Vagina (tissue), 2 donors: ENCODE results near the gene FGD4. TPM values are rescaled to one million over a fixed set of nuclear protein-coding genes. Genes with fewer than 3 reads are reported as not detected.

Source experiments
- DNase-seq, 2 donors: peaks; one replicate each; pipeline ENCODE4 v3.0.0-alpha.2; 2017; ENCODE audit errors: extremely low spot score in 2 of 2
- H3K27ac ChIP-seq: fragments of 200-600 bp; sonication (generic); one replicate; pipeline ENCODE4 v1.5.1; 2019
- H3K27me3 ChIP-seq: fragments of 200-600 bp; sonication (generic); one replicate; pipeline ENCODE4 v1.5.1; 2019
- H3K36me3 ChIP-seq, 2 donors: fragments of 200-600 bp; sonication (generic); one replicate each; pipeline ENCODE4 v1.5.1; 2017 to 2019
- H3K4me1 ChIP-seq: fragments of 200-600 bp; sonication (generic); one replicate; pipeline ENCODE4 v1.5.1; 2019
- H3K4me3 ChIP-seq, 2 donors: fragments of 200-600 bp; sonication (generic); 1 replicate in 1 of 2; 2 replicates in 1 of 2; pipeline ENCODE4 v1.5.1; 2016 to 2019
- H3K9me3 ChIP-seq: fragments of 200-600 bp; sonication (generic); one replicate; pipeline ENCODE4 v1.5.1; 2019
- POLR2A ChIP-seq, 2 donors: fragments of 450-650 bp; IDR thresholded peaks; one replicate each; pipeline ENCODE4 v1.6.1; 2017; ENCODE audit warnings: antibody characterized with exemption in 2 of 2, mild to moderate bottlenecking in 2 of 2, moderate library complexity in 2 of 2
- POLR2AphosphoS5 ChIP-seq, 2 donors: sonication (generic); formaldehyde crosslinking; IDR thresholded peaks; one replicate each; pipeline ENCODE4 v1.9.0; 2017; ENCODE audit warnings: antibody characterized with exemption in 2 of 2, mild to moderate bottlenecking in 2 of 2, low read depth in 1 of 2; ENCODE audit not compliant: insufficient read depth in 1 of 2
- intact Hi-C: fragments of 100-400 bp; cut with DNase I; formaldehyde crosslinking; loops from one replicate; pipeline ENCODE4 v1.15.1; 2023
- total RNA-seq: library from RNA; depleted of rRNA; stranded (reverse); fragments of >200 nt; gene quantifications from one replicate; pipeline ENCODE4 v1.2.3, GENCODE V29; 2016
- TF ChIP-seq, protein P1 (sequence below), 3 experiments: fragments of 450-650 bp in 2 of 3; fragments of 200-600 bp in 1 of 3; sonication (generic) in 1 of 3; IDR thresholded peaks; one replicate each; pipeline ENCODE4 v1.5.1; 2017 to 2019; ENCODE audit warnings: antibody characterized with exemption in 3 of 3, mild to moderate bottlenecking in 2 of 3, moderate library complexity in 2 of 3

Gene FGD4
- total RNA-seq, 1 donor from 2014 or later, result 38.3 TPM

DNA sequence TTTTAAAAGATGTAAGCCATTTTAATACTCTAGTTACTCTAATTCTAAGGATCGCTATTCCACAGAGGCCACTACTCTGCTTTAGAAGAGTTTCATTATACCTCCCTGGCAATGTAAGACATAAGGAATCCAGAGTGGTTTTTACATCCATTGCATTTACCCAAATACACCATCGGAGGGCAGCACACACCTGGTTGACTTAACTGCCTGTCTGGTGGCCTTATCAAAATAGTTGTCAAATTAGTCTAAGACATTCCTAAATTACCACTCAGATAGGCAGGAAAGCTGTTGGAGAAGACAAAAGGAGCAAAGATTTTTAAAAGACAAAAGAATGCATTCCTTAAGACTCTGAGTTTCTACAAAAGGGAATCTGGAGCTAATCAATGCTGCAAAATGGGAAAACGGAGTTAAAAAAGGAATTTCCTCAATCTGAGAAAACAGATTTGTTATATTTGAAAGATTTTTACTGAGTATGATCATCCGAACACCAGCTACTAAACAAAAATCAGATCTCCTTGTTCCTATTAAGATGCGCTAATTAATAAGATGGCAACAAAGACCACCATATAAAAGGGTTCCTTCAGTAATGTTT, 33.8 kb upstream of the FGD4 start:
- no peak for DNase-seq
- Histone ChIP-seq H3K4me3 (no peak overlapping the region), H3K27ac (no peak overlapping the region), H3K9me3 (no peaks in the 10 kb centered on the region), H3K27me3 (no peaks in the 10 kb centered on the region), H3K36me3 (no peaks in the 10 kb centered on the region), H3K4me1 (no peaks in the 10 kb centered on the region)
- intact Hi-C loops, result no loop called here
- TF ChIP-seq, protein P1, sequence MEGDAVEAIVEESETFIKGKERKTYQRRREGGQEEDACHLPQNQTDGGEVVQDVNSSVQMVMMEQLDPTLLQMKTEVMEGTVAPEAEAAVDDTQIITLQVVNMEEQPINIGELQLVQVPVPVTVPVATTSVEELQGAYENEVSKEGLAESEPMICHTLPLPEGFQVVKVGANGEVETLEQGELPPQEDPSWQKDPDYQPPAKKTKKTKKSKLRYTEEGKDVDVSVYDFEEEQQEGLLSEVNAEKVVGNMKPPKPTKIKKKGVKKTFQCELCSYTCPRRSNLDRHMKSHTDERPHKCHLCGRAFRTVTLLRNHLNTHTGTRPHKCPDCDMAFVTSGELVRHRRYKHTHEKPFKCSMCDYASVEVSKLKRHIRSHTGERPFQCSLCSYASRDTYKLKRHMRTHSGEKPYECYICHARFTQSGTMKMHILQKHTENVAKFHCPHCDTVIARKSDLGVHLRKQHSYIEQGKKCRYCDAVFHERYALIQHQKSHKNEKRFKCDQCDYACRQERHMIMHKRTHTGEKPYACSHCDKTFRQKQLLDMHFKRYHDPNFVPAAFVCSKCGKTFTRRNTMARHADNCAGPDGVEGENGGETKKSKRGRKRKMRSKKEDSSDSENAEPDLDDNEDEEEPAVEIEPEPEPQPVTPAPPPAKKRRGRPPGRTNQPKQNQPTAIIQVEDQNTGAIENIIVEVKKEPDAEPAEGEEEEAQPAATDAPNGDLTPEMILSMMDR (IDR thresholded peaks at IDR 0.05), result peak; percentile 29 to 70 (median 37)
- TF ChIP-seq POLR2A (IDR thresholded peaks at IDR 0.05) (no peak), POLR2AphosphoS5 (IDR thresholded peaks at IDR 0.05; ENCODE audit: insufficient read depth in 1 of 2, low read depth in 1 of 2) (peak in 1 of 2 donors; percentile 30)

DNA sequence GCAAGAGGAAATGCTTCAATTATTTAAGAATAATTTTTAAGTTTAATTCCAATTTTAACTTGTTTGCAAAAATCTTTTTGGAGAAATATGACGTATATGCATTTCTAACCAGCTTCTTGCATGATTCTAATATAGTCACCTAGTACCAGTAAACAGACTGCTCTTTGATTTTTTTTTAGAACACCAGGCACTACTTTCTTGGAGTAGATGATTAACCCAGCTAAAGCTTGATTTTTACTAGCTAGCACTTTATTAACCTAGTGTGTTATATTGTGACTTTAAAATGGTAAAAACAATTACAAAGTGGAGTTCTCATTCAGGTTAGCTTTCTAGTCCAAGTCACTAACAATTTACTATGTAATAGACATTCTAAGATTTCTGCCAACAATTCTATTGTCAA, 32.6 kb upstream of the FGD4 start:
- Histone ChIP-seq H3K4me1 (no peaks in the 10 kb centered on the region), H3K36me3 (no peaks in the 10 kb centered on the region), H3K4me3 (no peak overlapping the region), H3K9me3 (no peaks in the 10 kb centered on the region), H3K27ac (no peak overlapping the region), H3K27me3 (no peaks in the 10 kb centered on the region)
- DNase-seq, result no peak
- intact Hi-C loops, result no loop called here
- TF ChIP-seq POLR2AphosphoS5 (IDR thresholded peaks at IDR 0.05; ENCODE audit: insufficient read depth in 1 of 2, low read depth in 1 of 2), result no peak
- TF ChIP-seq, protein P1 (IDR thresholded peaks at IDR 0.05), result no peak
- no peak for TF ChIP-seq POLR2A (IDR thresholded peaks at IDR 0.05)

DNA sequence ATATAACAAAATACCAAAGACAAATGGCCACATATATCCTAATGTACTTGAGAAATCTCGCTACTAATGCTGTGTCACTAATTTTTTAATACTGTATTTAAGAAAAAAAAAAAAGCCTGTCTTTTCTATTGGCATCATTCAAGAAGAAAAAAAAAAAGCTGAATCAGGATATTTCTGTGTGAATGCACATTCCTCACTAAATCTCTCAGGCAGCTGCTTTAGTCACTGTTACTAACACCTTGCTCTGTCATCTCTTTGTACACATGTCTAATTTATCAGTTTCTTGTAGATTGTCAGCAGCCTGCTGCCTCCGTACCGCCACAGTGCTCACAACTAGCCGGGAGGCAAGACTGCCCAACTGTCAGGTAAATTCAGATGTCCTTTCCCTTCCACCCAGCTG, 32.0 kb upstream of the FGD4 start:
- intact Hi-C loops, result no loop called here
- no peak for DNase-seq
- TF ChIP-seq POLR2AphosphoS5 (IDR thresholded peaks at IDR 0.05; ENCODE audit: insufficient read depth in 1 of 2, low read depth in 1 of 2) (no peak), POLR2A (IDR thresholded peaks at IDR 0.05) (no peak)
- TF ChIP-seq, protein P1 (IDR thresholded peaks at IDR 0.05), result no peak

DNA sequence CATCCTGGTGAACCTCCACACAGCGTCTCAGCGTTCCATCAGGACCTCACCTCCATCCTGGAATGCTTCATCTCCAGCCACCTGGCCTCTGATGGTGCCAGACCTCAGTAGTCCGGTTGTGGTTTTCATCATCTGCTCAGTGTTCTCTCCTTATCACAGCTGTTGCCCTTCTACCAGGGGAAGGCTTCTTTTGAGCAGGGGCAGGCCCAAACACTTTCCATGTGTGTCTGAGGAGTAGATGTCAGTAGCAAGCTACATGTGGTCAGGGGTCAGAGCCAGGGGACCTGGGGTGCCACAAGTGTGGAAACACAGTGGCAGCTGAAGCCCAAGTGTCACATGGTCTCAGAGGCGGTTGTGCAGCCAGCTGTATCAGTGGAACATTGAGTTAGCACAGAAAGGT, 30.2 kb upstream of the FGD4 start:
- DNase-seq, result no peak
- intact Hi-C loops, result no loop called here
- Histone ChIP-seq H3K27ac (no peak overlapping the region), H3K4me3 (no peak overlapping the region), H3K27me3 (no peaks in the 10 kb centered on the region), H3K4me1 (no peaks in the 10 kb centered on the region), H3K9me3 (no peaks in the 10 kb centered on the region), H3K36me3 (no peaks in the 10 kb centered on the region)
- TF ChIP-seq, protein P1 (IDR thresholded peaks at IDR 0.05), result no peak
- no peak for TF ChIP-seq POLR2A (IDR thresholded peaks at IDR 0.05)
- TF ChIP-seq POLR2AphosphoS5 (IDR thresholded peaks at IDR 0.05; ENCODE audit: insufficient read depth in 1 of 2, low read depth in 1 of 2), result no peak

More for the DNA sequence above, 32.0 kb upstream of the FGD4 start:
- Histone ChIP-seq H3K4me1 (no peaks in the 10 kb centered on the region), H3K27me3 (no peaks in the 10 kb centered on the region), H3K4me3 (no peak overlapping the region), H3K36me3 (no peaks in the 10 kb centered on the region), H3K27ac (no peak overlapping the region), H3K9me3 (no peaks in the 10 kb centered on the region)

DNA sequence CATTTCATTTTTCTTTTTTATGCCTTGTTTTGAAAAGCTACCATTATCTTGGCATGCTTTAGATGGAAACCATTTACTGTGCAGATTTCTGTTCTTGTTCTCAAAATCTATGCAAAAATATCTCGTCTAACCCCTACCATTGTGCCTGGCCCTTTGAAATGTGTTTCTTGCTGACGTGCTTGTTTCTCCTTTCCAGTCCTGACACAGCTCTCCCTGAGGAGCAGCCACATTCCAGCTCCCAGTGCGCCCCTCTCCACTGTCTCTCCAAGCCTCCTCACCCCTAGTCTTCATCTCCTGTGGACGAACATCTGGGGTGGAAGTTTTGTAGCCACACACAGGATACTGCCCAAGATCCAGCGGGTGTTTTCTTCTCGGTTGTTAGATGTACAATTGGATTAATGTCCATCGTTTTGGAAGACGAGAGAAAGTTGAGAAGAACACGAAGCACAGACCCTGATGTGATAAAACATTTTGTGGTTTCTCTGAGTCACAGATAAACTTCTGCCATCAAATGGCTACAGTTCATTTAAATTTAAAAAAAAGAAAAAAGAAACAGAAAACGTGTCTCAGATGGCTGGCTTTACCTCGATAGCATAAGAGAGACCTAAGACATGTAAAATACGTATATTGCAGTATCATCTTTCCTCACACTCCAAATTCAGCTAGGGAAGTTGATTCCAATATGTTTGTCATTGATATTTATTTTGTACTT, 21.9 kb upstream of the FGD4 start:
- intact Hi-C loops, result no loop called here
- DNase-seq, result no peak
- H3K36me3 ChIP-seq, result no peaks in the 10 kb centered on the region
- no peak overlapping the region for H3K27ac ChIP-seq
- TF ChIP-seq, protein P1 (IDR thresholded peaks at IDR 0.05), result no peak
- no peak for TF ChIP-seq POLR2AphosphoS5 (IDR thresholded peaks at IDR 0.05; ENCODE audit: insufficient read depth in 1 of 2, low read depth in 1 of 2)
- no peak for TF ChIP-seq POLR2A (IDR thresholded peaks at IDR 0.05)
- H3K27me3 ChIP-seq, result no peaks in the 10 kb centered on the region
- no peaks in the 10 kb centered on the region for H3K9me3 ChIP-seq
- H3K4me3 ChIP-seq, result no peak overlapping the region
- H3K4me1 ChIP-seq, result no peaks in the 10 kb centered on the region
